Osteocyte (in vitro differentiated cells): ENCODE data around the gene MAPRE2. TPM values are rescaled to one million over a fixed set of nuclear protein-coding genes. Genes with fewer than 3 reads are reported as not detected.

ENCODE experiments used
- DNase-seq: peaks from one replicate; pipeline ENCODE4 v3.0.0; 2021; ENCODE audit warnings: mixed read lengths; ENCODE audit not compliant: unreplicated experiment; ENCODE audit errors: extremely low spot score
- H3K27ac Mint-ChIP-seq: one replicate; pipeline ENCODE4 v1.8.0; 2021; ENCODE audit warnings: mild to moderate bottlenecking, mixed read lengths; ENCODE audit not compliant: unreplicated experiment
- H3K27me3 Mint-ChIP-seq: one replicate; pipeline ENCODE4 v1.8.0; 2021; ENCODE audit warnings: mixed read lengths; ENCODE audit not compliant: unreplicated experiment
- H3K36me3 Mint-ChIP-seq: one replicate; pipeline ENCODE4 v1.8.0; 2021; ENCODE audit warnings: mixed read lengths; ENCODE audit not compliant: unreplicated experiment
- H3K4me1 Mint-ChIP-seq: one replicate; pipeline ENCODE4 v1.8.0; 2021; ENCODE audit warnings: mixed read lengths; ENCODE audit not compliant: unreplicated experiment
- H3K4me3 Mint-ChIP-seq: one replicate; pipeline ENCODE4 v1.8.0; 2021; ENCODE audit warnings: mild to moderate bottlenecking, moderate library complexity, mixed read lengths; ENCODE audit not compliant: unreplicated experiment
- H3K9me3 Mint-ChIP-seq: one replicate; pipeline ENCODE4 v1.8.0; 2021; ENCODE audit warnings: mixed read lengths; ENCODE audit not compliant: unreplicated experiment
- total RNA-seq: library from RNA; stranded (reverse); gene quantifications from 2 replicates; pipeline ENCODE4 v1.2.1, GENCODE V29; 2021
- TF ChIP-seq, protein P1 (sequence below): fragments of 200-600 bp; sonication (generic); IDR thresholded peaks from 2 replicates; pipeline ENCODE4 v1.5.0; 2021; ENCODE audit warnings: antibody characterized with exemption, mild to moderate bottlenecking, moderate library complexity

Gene MAPRE2
- total RNA-seq, 1 donor from 2014 or later: 50.0 TPM

DNA sequence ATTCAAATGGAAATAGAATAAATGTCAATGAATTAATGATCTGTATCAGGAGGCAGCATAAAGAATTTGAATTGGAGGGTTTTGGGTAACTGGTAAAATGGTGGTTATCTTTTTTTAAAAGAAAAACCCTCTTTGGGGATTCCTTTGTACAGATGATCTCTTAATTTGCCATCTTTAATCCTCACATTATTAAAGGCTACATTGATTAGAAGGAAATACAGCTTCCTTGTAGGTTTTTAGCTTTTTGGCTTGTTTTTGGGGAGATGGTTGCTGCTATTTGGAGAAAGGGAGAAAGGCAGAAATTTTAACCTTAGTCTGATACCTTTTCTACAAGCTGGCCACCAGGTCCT lies 600 bp upstream of the MAPRE2 start:
- H3K9me3 Mint-ChIP-seq: no peaks in the 10 kb centered on the region
- no peak for DNase-seq
- no peaks in the 10 kb centered on the region for H3K36me3 Mint-ChIP-seq
- H3K27me3 Mint-ChIP-seq: no peaks in the 10 kb centered on the region
- peak overlapping the region; percentile 96 for H3K27ac Mint-ChIP-seq
- peak overlapping the region; percentile 94 for H3K4me3 Mint-ChIP-seq
- H3K4me1 Mint-ChIP-seq: peaks cover 50% of the 10 kb centered on the region
- TF ChIP-seq, protein P1, sequence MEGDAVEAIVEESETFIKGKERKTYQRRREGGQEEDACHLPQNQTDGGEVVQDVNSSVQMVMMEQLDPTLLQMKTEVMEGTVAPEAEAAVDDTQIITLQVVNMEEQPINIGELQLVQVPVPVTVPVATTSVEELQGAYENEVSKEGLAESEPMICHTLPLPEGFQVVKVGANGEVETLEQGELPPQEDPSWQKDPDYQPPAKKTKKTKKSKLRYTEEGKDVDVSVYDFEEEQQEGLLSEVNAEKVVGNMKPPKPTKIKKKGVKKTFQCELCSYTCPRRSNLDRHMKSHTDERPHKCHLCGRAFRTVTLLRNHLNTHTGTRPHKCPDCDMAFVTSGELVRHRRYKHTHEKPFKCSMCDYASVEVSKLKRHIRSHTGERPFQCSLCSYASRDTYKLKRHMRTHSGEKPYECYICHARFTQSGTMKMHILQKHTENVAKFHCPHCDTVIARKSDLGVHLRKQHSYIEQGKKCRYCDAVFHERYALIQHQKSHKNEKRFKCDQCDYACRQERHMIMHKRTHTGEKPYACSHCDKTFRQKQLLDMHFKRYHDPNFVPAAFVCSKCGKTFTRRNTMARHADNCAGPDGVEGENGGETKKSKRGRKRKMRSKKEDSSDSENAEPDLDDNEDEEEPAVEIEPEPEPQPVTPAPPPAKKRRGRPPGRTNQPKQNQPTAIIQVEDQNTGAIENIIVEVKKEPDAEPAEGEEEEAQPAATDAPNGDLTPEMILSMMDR: no peak

DNA sequence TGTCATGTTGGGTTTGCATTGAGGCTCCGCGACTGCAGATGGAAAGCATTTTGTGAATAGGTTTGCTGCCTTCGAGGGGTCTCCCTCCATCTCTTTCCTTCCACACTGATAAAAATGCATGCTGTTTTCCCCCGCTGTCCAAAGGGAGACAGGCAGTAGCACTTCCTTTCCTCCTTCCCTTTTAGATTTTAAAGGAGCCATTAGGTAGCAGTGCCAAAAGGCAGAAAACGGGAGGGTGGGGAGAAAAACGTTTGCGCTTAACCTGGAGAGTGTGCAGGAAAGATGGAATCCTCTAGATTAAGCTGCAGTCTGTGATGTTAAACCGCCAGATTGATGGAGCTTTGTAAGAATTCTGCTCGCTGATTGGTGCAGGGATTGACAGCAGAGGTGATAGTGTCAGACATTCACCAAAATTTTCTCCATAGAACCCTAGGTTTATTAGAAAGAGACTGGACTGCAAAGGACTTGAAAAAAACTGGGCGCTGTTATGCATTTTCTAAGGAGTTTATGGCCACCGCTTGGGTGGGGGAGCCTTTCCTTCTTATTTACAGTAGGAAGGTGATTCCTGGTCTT lies 688 bp downstream of the MAPRE2 start:
- no peak for DNase-seq
- H3K9me3 Mint-ChIP-seq: no peaks in the 10 kb centered on the region
- TF ChIP-seq, protein P1: no peak
- peak overlapping the region; percentile 94 for H3K4me3 Mint-ChIP-seq
- H3K4me1 Mint-ChIP-seq: peaks cover 62% of the 10 kb centered on the region
- no peaks in the 10 kb centered on the region for H3K27me3 Mint-ChIP-seq
- H3K36me3 Mint-ChIP-seq: no peaks in the 10 kb centered on the region
- H3K27ac Mint-ChIP-seq: peak overlapping the region; percentile 96

DNA sequence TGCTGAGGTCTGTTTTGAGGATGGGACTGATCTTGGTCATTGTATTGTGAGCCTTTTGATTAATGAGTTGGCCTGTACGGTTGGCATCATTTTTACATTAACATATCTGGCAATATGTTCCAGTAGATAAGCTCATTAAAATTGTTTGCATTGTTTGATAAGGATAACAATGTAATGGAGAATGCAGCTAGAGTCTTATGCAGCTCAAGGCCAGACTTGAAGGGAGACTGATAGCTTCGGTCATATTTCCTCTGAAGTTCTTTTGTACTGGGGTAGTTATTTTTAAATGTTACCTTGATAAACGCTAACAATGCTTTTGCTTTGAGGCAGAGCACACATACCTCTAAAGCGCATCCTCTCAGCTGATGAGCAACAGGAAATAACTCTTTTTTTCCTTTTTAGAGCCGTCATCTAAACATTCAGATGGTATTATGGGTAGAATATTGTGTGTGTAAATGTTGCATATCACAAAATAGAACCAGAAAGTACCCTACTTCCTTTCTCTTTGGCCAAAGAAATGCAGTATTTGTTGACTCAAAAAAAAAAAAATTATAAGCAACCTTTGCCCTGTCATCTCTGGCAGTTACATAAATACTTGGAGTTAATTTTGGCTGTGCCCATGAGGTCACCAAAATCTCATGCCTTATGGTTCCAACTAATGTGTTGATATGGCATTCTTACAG lies 1.3 kb downstream of the MAPRE2 start:
- H3K27me3 Mint-ChIP-seq: no peaks in the 10 kb centered on the region
- no peak for DNase-seq
- peak overlapping the region; percentile 96 for H3K27ac Mint-ChIP-seq
- no peaks in the 10 kb centered on the region for H3K36me3 Mint-ChIP-seq
- H3K4me1 Mint-ChIP-seq: peaks cover 67% of the 10 kb centered on the region
- H3K4me3 Mint-ChIP-seq: peak overlapping the region; percentile 94
- H3K9me3 Mint-ChIP-seq: no peaks in the 10 kb centered on the region
- TF ChIP-seq, protein P1: no peak

DNA sequence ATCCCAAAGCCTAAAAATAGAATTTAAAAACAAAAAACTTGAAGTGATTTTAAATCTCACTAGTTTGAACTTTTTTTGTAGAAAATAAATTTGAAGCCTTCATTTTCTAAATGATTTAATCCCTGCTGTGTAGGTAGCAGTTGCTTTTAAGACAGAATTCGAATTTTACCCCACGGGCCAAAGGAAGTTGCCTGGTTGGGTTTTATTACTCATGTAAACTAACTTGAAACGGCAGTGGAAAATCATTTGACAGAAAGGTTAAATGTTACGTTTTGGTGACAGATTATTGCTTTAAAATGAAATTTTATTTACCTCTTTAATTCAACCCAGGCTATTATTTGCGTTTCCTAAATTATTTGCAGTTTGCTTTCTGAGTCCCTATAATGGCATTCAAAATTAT lies 2.0 kb downstream of the MAPRE2 start:
- Mint-ChIP-seq H3K36me3 (peaks cover 3% of the 10 kb centered on the region), H3K27me3 (no peaks in the 10 kb centered on the region), H3K9me3 (no peaks in the 10 kb centered on the region), H3K4me3 (peak overlapping the region; percentile 94), H3K4me1 (peaks cover 69% of the 10 kb centered on the region), H3K27ac (peak overlapping the region; percentile 96)
- DNase-seq: no peak
- TF ChIP-seq, protein P1: no peak

DNA sequence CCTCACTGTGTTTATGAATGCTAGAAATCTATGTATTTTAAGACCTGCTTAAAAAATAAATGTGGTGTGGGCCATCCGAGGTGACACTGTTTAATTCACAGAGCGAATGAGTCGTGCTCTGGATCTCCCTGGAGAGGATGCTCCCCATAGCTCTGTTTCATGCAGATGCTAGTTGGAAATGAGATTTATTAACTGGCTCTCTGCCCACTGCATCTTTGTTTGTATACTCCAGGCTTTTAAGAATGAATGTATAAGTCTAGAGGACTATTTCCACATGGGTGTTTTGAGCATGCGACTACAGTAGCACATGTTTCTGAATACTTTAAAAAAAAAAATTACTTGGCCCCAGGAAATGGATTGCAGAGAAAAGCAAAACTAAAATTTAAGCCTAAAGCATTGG lies 3.9 kb downstream of the MAPRE2 start:
- no peaks in the 10 kb centered on the region for H3K27me3 Mint-ChIP-seq
- no peaks in the 10 kb centered on the region for H3K9me3 Mint-ChIP-seq
- no peak for DNase-seq
- H3K27ac Mint-ChIP-seq: peak overlapping the region; percentile 87
- peaks cover 3% of the 10 kb centered on the region for H3K36me3 Mint-ChIP-seq
- TF ChIP-seq, protein P1: no peak
- H3K4me3 Mint-ChIP-seq: peak overlapping the region; percentile 46
- peaks cover 78% of the 10 kb centered on the region for H3K4me1 Mint-ChIP-seq
